Raji (cell line): ENCODE results near the gene HDAC4.

Experiments used
- POLR2A ChIP-seq: IDR thresholded peaks from 2 replicates; pipeline ENCODE4 v1.6.1; 2011; ENCODE audit warnings: low read depth, low read length, control low read depth; ENCODE audit not compliant: insufficient read depth

The HDAC4 gene

DNA sequence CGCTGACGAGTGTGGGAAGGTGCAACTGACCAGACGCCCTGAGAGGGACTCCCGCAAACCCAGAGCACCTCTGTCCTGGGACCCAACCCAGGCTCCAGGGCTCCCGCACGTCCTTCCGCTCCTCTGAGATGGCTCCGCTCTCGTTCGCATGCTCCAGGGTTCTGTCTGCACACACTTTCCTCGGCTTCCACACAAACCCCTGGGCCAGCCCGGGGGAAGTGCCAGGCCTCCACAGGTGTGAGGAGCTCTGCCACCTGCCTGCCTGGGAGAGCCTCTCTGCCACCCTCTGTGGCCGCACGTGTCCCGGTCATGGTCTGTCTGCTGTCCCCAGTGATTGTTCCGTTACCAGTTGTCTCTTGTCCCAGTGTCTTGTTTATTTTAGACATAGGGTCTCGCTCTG, 222.9 kb downstream of the HDAC4 start:
- no peak for TF ChIP-seq POLR2A

- TF ChIP-seq POLR2A, result no peak
Measured at GRCh38 chr2:239177325-239177724, 223.5 kb downstream of the HDAC4 start.

- no peak for TF ChIP-seq POLR2A
Measured at GRCh38 chr2:239175181-239175580, 225.6 kb downstream of the HDAC4 start.

GRCh38 chr2:239173301-239173700, 227.5 kb downstream of the HDAC4 start:
- no peak for TF ChIP-seq POLR2A

DNA sequence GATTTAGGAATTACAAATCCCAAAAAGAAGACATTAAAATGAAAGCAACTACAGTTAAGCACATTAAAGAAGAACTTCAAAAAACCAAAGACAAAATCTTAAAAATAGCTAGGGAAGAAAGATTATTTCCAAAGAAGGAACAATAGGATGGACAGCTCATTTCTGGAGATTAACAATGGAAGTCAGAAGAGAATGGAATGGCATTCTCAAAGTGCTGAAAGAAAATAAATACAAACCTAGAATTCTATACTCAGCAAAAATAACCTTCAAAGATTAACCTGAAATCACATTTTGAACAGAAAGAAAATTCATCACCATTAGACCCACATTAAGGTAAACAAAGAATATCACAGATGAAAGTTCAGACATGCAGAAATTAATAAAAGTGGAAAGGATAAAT, 229.2 kb downstream of the HDAC4 start:
- TF ChIP-seq POLR2A, result no peak

- TF ChIP-seq POLR2A, result no peak
Measured at GRCh38 chr2:239169311-239170048, 231.3 kb downstream of the HDAC4 start.

DNA sequence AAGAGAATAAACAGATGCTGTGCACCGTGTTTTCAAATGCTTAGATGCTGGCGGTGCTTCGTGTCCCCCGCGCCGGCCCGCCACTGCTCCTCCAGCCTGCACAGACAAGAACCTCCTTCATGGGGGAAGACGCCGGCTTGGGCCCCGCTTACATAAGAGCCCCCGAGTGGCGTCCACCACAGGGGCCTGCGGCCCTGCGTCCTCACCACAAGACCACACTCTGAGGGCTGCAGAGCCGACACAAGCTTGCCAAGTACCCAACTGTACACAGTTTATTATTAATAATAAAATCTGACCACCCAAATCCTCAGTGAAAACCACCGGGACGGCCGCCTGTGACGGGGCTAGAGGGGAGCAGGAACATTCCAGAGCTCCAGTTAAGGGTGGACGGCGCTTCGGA, 232.2 kb downstream of the HDAC4 start:
- TF ChIP-seq POLR2A, result no peak

DNA sequence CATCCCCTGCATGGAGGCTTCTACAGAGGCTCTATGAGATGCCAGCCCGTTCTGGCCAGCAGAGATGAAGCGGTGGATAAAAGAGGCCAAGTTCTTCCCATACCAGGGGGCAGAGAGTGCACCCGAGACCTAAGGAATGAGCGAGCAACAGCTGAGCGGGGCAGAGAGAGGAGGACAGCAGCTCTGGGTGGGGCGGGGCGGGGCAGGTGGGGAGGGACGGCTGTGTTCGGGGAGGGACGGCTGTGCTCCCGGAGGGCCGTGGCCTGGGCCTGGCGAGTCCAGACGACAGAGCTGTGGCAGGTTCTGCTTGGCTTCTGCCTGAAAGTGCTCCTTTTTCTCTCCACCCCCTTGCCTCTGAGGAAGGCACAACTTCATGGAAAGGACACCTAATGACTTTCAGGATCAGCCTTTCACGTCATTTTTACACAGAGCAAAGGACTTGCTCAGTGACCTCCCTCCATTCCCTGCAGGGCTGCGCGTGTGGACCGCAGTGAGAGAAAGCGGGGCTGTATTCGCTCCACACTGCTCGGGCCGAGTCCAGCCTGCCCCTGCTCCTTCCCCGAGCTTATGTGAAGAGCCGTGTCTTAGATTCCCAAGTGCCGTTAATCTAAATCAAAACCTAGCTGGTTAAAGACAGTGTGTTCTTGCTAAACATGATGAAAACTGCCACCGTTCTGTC, 232.9 kb downstream of the HDAC4 start:
- no peak for TF ChIP-seq POLR2A

GRCh38 chr2:239167011-239167673, 233.7 kb downstream of the HDAC4 start:
- TF ChIP-seq POLR2A, result no peak

- TF ChIP-seq POLR2A, result no peak
Measured at GRCh38 chr2:239166201-239166834, 234.5 kb downstream of the HDAC4 start.

- TF ChIP-seq POLR2A, result no peak
Measured at GRCh38 chr2:239165206-239165831, 235.5 kb downstream of the HDAC4 start.

DNA sequence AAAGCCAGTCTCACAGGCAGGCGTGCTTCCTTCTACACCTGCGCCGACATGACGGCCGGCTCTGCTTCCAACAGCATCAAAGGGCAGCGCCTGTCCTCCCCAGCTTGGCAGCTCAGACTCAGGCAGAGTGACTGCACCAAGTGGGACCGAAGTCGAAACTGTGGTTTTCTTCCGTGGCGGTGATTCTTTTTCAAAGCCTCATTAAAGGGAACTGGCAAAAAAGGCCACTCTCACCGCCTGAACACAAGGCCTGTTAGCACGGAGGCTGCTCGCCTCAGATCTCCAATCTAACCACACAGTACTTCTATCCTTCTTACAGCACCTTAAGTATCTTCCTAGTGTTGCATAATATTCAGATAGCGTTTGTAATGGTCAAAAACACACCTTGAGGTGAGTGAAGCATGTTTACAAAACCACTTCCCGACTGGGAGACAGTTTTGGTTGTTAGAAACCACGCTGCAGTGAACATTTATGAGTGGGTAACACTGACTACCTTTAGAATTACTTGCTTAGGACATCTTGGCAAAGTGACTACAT, 236.4 kb downstream of the HDAC4 start:
- TF ChIP-seq POLR2A, result no peak

DNA sequence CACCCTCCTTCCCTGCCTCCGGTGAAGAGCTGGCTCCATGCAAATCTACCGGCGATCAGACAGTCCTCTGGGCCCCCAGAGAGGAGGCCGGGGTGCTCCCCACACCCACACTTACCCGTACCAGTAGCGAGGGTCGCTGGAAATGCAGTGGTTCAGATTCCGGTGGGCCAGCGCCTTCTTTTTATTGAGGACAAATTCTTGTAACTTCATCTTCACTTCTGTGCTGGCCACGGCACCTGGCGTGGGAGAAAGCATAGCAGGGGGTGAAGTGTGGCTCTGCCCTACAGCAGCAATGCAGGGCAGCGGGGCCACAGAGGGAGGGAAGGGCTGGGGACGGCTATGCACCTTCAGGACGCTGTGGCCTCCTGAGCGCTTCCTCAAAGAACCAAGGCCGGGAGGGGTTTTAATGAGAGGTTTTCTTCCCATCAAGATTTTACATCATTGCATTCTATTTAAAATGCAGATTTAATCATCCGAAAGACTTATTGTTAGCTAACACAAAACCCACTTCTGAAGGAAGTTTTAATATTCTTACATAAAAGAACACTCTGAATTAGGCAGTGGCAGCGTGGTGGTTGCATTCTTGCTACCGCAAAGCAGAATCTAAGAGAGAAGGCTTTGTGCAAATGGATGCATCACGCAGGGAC, 237.0 kb downstream of the HDAC4 start:
- TF ChIP-seq POLR2A, result no peak

DNA sequence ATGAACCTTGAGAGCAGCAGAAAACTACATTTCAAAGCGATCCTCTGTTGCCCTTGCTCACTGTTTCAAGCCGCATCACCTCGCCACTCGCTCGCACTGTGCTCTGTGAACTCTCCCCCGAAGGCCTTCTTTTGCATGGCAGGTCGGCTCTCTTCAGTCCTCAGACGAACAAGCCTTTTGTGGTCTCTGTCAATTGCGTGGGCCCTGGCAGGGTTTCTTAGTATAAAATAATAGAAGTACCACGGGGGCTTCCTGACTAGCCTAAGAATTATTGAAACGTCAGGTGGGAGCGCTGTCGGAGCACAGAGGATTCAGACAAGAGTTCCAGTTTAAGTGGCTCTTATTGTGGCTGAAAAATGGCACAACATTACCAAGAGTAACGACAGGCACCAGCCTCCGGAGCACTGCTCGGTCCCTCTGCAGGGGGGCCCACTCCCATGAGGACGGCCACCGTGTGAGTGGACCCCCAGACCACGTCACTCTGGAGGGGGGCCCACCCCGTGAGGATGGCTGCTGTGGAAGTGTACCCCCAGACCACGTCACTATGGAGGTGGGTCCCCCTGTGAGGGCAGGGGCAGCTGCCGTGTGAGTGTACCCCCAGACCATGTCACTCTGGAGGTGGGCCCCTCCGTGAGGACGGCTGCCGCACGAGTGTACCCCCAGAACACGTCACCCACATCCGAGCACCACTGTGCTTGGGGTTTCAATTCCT, 237.7 kb downstream of the HDAC4 start:
- TF ChIP-seq POLR2A, result no peak
